HG03097 (cell line): Measurements from ENCODE around the gene GRID1.

Experiments
- ATAC-seq: cut with Tn5 transposase; IDR thresholded peaks from one replicate; pipeline ENCODE4 v1.9.1; 2021; ENCODE audit not compliant: unreplicated experiment, low FRiP score

The GRID1 gene

DNA sequence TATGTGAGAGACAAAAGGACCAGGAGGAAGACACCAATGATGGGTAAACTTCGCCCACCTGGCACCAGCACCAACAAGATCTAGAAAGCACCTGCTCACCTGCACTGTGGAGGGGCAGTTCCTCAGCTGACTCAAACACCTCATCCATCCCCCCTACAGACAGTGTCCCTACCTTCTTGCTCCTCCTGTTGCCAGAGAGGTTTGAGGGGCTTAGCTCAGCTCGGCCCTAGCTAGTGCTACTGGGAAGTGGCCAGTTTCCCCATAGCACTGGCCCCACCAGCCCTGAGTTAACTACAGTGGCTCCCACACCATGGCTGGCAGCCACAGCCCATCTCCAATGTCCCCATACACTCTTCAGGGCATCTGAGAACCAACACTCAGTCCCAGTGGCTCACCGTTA, 70.8 kb downstream of the GRID1 start:
- no peak for ATAC-seq

DNA sequence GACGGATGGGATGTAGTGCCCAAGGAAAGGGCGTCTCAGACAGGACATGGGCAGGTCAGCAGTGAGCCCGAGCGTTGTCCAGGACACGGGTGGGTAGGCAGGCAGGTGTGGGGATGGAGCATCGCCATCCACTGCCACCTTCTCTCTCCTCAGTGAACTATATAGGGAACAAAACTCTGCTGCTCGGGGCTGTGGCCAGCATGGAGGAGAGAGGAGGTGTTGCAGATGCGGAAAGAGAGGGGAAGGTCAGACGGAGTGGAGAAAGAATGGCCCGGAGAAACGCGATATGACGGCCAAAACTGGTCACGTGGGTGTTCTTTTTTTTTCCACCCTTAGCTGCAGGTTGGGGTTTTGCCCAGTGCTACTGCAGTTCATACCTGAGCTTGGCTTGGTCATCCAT, 71.2 kb downstream of the GRID1 start:
- no peak for ATAC-seq

DNA sequence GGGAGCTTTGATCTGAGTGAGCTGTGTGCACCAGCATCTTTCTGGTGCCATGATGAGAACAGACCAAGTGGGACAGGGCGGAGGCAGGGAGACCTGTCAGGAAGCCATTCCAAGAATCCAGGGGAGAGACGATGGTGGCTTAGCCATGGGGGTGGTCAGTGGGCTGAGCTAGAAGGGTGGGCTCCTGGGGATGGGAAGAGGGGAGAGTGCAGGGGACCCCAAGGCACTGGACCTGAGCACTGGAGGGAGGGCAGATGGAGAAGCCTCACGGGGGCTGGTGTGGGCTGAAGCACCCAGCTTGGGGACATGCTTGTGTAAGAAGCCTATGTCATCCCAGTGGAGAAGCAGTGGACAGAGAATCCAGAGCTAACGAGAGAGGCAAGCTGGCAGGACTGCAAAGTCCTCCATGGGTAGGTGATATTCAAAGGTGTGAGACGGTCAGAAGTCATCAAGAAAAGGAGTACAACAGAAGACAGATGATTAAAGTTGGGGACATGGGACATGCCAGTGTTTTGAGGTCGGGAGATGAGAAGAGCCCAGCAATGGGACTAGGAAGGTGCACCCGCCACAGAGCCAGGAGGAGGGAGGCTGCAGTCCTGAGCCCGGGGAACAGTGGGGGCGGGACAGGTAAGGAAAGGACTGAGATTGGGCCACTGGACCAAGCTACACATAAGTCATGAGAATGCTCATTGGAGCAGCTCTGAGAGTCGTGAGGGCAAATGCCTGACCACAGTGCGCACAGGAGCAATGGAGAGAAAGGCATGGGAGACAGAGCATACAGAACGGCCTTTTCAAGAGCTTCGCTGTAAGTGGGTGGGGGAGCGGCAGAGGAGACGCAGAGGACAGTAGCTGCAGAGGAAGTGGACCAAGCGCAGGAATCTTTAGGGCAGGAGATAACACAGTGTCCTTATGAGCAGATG, 72.0 kb downstream of the GRID1 start:
- no peak for ATAC-seq

DNA sequence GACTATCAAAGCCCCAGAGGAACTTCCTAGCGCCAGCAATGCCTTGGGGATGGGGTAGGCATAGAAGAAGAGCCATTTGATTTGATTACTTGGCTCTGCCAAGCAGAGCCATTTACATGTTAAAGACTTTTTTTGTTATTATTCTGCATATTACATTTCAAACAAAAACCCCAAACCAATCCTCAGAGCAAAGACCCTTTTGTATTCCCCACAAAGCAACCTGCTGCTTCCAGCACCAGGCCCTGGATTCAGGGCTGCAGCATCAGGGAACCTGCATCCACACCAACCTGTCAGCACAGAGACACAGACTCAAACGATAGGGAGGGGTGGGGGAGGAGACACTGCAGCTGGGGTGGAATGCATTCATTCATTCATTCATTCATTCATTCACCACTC, 73.2 kb downstream of the GRID1 start:
- ATAC-seq: no peak

DNA sequence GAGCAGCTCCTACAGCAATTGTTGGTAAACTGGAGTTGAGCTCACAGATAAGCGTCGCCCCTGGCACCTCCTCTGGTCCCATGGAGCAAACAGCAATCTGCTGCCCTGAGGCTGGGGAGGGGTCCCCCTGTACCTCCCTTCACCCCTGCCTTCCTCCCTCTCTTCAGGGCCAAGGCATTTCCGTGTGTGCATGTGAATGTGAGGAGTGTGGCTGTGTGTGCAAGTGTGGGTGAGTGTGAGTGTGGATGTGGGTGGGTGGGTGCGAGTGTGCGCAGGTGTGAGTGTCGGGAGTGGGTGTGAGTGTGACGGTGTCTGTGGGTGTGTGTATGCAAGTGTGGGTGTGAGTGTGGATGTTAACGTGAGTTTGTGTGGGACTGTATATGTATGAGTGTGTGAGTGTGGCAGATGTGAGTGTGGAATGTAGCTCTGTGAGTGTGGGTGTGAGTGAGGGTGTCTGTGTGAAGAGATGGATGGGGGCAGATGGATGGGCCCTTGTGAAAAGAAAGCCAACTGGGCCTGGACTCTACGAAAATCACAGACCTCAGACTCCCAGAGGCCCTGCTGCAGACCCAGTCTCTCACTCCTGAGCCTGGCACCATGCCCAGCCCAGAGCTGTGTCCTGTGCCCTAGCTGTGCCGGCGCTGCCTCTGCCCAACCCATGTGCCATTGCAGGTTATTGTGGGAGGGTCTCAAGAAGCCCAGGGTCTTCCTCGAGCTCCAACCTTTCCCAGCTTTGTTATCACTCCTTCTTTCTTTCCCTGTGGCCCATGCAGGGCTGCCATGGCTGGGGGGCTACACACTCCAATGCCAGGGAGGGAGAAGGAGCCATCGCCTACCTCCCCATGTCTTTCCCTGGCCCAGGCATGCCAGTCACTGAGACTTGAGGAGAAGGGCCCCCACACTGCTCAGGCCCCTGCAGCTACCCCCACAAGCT, 73.9 kb downstream of the GRID1 start:
- ATAC-seq: no peak

DNA sequence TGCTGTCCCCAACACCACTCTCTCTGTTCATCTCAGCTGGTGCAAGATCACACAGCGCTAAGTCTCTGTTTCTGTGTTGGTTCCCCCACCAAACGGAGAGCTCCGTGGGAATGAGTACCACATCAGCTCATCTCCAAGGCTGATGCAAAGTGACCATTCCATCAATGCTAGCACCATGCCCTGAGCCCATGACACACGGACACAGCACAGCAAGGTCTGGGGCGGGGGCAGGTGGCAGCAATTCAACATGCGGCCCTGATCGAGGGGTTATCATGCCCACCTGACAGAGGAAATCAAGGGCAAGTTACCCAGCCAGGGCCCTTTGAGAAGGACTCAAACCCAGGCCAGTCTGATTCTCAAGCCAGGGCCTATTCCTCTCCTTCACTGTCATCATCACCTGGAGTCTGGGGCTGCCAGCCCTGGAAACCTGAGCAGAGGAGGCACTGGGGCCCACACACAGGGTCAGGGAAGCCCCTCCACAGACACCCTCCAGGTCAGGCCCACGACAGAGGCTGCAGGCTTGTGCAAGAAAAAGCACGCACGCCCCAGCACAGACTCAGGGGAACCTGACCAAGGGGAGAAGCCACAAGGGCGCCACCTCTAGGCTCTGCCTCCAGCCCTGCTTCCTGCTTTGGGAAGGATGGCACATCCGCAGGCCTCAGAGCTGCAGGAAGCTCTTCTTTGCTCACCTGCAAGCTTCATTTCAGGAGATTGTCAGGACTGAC, 74.8 kb downstream of the GRID1 start:
- ATAC-seq: no peak

DNA sequence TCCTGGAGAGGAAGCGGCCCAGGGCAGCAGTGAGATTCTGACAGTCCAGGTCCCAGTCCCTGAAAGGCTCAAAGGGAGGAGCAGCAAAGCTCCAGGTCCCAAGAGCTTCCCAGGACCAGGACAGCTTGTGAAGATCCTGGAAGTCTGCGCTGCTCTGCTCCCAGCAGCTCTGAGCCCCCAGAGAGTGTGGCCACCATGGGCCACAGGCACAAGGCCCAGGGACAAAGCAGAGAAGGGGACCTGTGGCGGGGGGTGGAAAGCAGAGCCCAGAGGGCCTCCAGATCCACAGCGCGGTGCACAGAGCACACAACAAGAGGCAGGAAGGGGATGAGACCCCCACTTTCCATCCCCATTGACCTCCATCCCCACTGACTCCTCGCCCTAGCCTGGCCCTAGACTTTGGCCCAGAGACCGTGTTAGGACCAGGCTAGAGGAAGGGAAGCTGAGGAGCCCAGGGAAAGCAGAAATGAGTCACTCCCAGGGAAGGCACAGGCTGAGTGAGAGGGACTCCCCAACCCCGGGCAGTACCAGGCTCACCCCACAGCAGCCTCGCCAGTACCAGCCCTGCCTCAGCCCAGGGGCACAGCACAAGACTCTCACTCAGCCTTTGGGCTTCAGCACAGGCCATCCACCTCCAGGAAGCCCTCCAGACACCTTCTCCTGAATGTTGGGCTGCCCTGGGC, 75.5 kb downstream of the GRID1 start:
- ATAC-seq: no peak

DNA sequence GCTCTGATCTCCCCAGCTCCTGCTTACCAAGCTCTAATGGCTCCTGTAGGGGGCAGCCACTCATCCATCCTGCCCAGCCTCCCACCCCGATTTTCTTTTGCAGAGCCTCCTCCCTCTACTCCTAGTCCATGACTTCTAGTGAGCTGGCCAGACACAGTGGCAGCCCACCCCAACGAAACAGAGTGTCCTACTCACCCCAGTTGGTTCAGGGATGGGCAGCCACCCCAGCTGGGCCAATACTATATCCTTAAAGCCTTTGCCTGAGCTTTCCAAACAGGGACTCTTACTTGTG, 77.1 kb downstream of the GRID1 start:
- ATAC-seq: no peak

DNA sequence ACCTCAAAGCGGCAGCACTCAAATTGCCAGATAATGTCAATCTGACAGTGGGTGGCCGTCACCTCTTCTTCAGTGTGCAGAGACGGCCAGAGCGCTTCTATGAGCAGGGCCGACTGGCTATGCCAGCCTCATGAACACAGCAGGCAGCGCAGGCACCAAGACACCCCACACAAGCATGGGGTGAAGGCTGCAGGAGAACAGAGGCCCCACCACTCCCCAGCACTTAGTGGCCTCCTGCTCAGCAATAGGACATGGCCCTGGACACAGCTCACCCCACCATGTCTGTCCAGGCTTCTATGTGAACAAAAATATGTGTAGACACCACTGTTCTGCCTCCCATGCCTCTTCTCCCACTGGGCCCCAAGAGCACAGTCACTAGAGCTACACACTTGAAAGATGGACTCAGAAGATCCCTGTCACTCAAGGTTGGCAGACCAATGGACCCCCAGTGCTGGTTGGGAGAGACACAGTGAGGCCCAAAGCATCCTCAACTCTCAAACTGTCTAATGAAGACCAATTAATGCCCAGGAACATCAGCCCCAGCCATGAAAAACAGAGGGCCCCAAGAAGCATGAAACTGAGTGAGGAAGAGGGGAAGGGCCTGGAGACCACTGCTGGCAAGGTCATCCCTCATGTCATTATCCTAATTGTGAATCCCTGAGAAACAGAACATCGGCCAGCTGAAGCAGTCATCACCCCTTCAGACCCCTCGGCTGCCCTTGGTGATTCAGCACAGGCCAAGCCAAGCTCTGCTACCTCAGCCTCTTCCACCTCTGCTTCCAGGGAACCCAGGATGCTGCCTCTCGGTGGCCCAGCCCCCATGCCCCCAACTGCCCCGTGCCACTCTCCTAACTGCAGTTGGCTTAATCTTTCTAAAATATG, 77.7 kb downstream of the GRID1 start:
- ATAC-seq: no peak

DNA sequence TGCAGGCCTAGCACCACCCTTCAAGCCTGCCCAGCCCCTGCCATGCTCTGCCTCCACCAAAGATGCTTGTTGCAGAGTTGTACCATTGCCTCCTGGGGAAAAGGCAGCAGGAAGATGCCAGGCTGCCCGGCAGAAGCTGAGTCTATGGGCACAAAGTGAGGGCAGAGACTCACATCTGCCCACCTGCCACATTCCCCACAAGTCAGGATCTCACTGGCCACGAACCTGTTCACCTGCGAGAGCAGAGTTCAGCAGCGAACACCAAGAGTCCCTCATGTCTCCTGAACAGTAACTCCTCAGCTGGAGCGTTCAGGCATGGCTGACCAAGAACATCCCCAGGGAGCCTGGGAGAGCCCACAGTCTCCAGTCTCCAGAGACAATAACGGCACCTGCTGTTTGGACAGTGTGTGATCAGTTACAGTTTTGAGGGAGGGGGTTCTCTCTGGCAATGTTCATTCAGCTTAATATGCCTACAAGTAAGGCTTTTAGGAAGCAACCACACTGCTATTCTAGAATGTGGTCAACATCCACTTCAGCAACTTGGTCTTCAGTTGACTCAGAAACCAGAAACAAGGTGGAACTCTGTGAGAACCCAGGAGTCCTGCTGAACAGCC, 78.5 kb downstream of the GRID1 start:
- no peak for ATAC-seq

DNA sequence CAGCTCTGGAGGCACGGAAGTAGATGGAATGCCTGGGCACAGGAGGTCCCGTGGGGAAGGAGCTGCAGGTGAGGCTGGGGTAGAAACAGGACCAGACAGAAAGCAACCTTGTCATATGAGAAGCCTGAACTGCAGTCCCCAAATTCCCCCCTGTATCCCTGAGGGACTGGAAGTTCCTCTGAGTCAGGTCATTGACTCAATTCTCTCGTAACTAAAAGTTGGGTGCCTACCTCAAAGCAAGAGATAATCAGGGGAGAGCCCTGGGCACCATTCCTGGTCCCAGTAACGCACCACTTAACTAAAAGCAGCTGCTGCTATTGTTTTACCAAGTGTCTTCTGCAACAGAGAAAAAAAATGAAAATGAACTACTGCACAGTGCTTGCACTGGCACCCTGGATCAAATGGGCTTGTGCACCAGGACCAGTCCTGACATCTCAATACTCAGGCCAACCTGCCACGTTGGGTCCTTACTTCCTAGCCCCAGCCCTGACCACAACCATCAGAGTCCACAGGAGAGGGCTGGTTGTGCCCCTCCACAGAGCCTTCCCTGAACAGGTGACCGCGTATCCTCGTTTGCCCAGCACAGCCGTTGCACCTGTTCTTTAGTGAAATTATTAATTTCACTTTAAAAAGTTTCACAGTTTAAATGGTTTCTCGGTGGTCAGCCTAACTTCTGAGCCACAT, 79.3 kb downstream of the GRID1 start:
- ATAC-seq: no peak

DNA sequence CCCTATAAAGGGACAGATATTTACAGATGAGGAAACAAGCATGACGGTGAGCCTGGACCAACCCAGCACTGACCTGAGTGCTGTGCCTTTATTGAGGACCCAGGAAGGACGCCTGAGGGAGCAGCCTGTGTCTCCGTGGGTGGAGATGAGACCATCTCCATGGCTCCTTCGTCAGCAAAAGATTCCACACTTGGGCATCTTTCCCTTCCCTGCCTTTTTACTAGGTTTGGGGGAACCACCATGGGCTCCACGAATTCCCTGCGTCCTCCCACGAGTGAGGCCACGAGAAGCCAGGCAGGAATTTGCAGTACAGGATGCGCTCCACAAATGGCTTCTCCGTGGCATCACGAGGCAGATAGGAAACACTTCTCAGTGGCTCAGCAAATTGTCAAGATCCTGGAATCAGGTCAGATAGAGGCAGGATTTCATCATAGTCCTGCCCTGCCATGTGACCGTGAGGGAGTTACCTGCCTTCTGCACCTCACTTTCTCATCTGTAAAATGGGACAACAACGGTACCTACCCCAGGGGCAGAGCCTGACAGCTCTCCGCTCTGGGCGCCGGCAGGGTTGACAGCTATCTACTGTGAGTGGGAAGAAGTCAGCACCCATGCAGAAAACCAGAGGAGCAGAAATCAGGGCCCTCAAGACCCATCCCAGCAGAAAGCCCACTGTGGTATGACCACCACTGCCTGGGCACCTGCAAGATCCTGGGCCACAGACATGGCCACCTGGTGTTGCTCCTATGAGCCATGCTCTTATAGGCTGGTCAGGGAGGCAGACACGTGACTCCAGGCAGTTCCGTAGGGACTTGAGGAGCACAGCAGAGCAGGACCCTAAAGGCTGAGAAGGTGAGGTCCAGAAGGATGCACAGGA, 80.1 kb downstream of the GRID1 start:
- no peak for ATAC-seq

DNA sequence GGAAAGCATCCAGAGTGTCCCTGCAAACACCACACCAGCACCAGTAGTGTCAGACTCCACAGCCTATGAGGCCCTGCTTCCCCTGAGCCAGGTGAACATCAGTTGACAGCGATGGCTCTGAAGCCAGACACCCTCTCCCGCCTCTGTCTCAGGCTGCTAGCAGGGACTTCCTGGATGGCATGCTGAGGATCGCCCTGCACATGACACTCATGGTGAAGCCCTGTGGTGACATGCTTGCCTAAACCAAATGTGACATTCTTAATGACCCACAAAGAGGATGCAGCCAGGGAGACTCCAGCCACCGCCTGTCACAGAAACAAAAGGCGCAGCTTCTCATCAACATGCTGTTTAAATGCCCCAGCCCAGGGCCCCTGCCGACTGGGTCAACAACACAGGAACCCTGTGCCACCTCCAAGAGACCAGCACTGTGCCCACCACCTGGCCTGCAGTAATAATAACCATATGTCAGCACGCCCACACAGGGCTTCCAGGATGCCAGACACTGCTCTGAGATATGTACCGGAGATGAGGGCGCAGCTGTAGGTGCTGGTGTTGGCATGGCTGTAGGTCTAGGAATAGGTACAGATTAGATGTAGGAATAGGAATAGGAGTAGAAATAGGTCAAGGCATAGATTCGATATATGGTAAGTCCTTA, 81.3 kb downstream of the GRID1 start:
- no peak for ATAC-seq

DNA sequence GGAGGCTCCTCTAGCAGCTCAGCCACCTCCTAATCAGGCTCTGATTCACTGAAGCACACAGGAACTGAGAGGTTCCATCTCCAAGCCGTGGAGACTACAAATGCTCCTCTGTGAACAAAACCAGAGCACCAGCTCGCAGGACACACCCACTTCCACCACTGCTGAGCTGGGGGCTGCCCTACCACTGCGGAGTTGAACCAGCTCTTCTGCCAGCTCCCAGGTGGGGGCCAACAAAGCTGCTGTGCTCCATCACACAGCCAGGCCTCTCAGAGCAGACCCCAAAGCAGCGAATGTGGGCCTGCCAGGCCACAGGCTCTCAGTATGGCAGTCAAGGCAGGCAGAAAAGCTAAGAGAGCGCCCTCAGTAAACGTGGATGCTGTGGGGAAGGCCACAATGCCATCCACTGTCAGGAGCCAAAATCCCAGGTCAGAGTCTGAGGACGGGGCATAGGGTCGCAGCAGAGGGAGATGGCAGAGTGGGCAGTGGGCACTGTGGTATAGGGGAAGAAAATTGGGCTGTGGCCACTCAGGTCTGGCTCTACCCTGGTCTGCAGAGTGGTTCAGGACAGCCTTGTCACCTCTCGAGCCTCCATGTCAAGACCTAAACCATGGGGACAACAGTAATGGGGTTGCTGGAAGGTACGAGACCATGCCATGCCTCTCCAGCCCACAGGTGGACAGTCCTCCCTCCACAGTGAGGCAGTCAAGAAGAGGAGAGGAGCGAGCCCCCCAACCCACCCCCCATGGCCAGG, 82.1 kb downstream of the GRID1 start:
- ATAC-seq: no peak

DNA sequence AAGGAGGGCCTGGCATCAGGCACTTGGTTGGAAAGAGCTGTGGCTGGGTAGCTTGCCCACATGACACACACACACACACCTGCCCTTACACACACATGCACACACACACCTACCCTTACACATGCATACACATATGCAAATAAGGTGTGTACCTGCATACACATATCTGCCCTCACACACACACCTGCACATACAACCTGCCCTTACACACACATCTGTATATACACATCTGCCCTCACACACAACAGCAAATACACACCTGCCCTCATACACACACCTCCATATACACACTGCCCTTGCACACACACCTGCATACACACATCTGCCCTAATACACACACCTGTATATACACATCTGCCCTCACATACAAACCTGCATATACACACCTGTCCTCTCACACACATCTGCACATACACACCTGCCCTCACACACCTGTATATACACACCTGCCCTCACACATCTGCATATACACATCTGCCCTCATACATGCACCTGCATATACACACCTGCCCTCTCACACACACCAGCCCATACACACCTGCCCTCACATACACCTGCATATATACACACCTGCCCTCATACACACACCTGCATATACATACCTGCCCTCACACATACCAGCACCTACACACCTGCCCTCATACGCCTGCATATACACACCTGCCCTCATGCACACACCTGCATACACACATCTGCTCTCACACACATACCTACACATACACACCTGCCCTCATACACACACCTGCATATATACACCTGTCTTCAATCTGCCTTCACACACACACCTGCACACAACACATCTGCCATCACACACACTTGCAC, 82.9 kb downstream of the GRID1 start:
- ATAC-seq: no peak
